ENCODE results near the gene FADS1.

GRCh38 chr11:61773356-61773755 is 43.4 kb downstream of the FADS1 start:
- TF ChIP-seq CTCF (conservative IDR thresholded peaks at IDR 0.05 in 1 of 2, IDR thresholded peaks at IDR 0.05 in 1 of 2; ENCODE audit: low read depth in 1 of 2, low read length in 2 of 2) (no peak), EZH2 (IDR thresholded peaks at IDR 0.05; ENCODE audit: low read length, missing control alignments) (no peak)
